Muscle of leg (tissue), 11 donors: ENCODE measurements around the gene CAMSAP2. TPM values are rescaled to one million over a fixed set of nuclear protein-coding genes. Genes with fewer than 3 reads are reported as not detected.
"Not testable (repeated sequence)": the region's sequence is repeated elsewhere in the genome, so short reads cannot be mapped to it uniquely, and the experiment has no call there.

Experiments
- DNase-seq: peaks from one replicate; pipeline ENCODE4 v3.0.0; 2013
- H3K27ac ChIP-seq: one replicate; pipeline ENCODE4 v1.5.1; 2013; ENCODE audit warnings: mild to moderate bottlenecking, low read length, control low read depth
- H3K27me3 ChIP-seq: one replicate; pipeline ENCODE4 v1.6.1; 2013; ENCODE audit warnings: low read length; ENCODE audit not compliant: control insufficient read depth, insufficient read depth
- H3K36me3 ChIP-seq: one replicate; pipeline ENCODE4 v1.6.1; 2013; ENCODE audit warnings: low read length; ENCODE audit not compliant: control insufficient read depth, insufficient read depth
- H3K4me1 ChIP-seq: one replicate; pipeline ENCODE4 v1.6.1; 2013; ENCODE audit warnings: low read length; ENCODE audit not compliant: control insufficient read depth, insufficient read depth
- H3K4me3 ChIP-seq: one replicate; pipeline ENCODE4 v1.5.1; 2013; ENCODE audit warnings: low read length, control low read depth
- H3K9me3 ChIP-seq: replicated peaks from 2 replicates; pipeline ENCODE4 v1.6.1; 2013; ENCODE audit warnings: low read depth, low read length; ENCODE audit not compliant: control insufficient read depth
- WGBS: methylation state at CpG from one replicate; pipeline ENCODE4 v1.1.5; 2013; ENCODE audit warnings: missing lambda C conversion rate; ENCODE audit not compliant: insufficient coverage; 5-methylcytosine and 5-hydroxymethylcytosine counted together
- polyA plus RNA-seq, 8 donors: library from polyadenylated mRNA; unstranded; fragments of 120-200 nt; gene quantifications; one replicate each; pipeline versions ENCODE4 v1.2.1 to v1.2.3, GENCODE V29; 2013; ENCODE audit warnings: inconsistent platforms in 1 of 8, low replicate concordance in 1 of 8; ENCODE audit not compliant: insufficient read length in 8 of 8, insufficient read depth in 1 of 8
- total RNA-seq: library from RNA; stranded (reverse); fragments of 120-200 nt; gene quantifications from one replicate; pipeline ENCODE4 v1.2.4, GENCODE V29; 2013

Gene CAMSAP2
- total and polyA plus RNA-seq, 9 donors, result 14.0 to 36.0 (median 18.9) TPM

GRCh38 chr1:200802865-200803512, 64.3 kb downstream of the CAMSAP2 start:
- no peaks in the 10 kb centered on the region for H3K9me3 ChIP-seq
- no peaks in the 10 kb centered on the region for H3K4me1 ChIP-seq
- no peaks in the 10 kb centered on the region for H3K27me3 ChIP-seq
- H3K27ac ChIP-seq, result no peak overlapping the region
- no peak overlapping the region for H3K4me3 ChIP-seq
- WGBS, result no CpG with 5 or more reads among the region's 2 CpGs
- peaks cover 2% of the 10 kb centered on the region for H3K36me3 ChIP-seq
- peak; percentile 81 for DNase-seq

GRCh38 chr1:200805719-200806118, 67.0 kb downstream of the CAMSAP2 start:
- no peaks in the 10 kb centered on the region for H3K27me3 ChIP-seq
- WGBS, result no CpG with 5 or more reads among the region's 3 CpGs
- no peak for DNase-seq

DNA sequence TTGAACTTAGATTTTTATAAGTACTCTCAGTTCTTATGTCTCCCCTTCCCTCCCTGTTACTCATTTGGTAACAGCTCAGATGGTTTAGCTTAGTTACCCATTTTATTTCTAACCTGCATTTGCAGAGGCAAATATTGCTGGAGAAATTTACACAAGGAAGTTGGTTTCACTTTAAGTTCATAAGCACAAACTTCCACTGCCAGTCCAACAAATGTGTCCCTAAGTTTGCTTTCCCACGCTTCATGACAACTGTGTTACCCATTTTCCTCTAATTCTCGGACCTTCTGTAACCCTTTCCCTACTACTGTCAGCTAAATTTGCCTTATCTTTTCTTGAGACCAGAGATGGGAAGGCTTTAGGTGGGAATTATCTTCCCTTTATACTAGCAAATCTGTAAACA, 70.2 kb downstream of the CAMSAP2 start:
- no peak overlapping the region for H3K4me3 ChIP-seq
- no CpG with 5 or more reads among the region's 2 CpGs for WGBS
- H3K4me1 ChIP-seq, result no peaks in the 10 kb centered on the region
- peaks cover 15% of the 10 kb centered on the region for H3K36me3 ChIP-seq
- no peaks in the 10 kb centered on the region for H3K27me3 ChIP-seq
- no peak for DNase-seq
- no peaks in the 10 kb centered on the region for H3K9me3 ChIP-seq
- H3K27ac ChIP-seq, result no peak overlapping the region

More at GRCh38 chr1:200805719-200806118, 67.0 kb downstream of the CAMSAP2 start:
- Histone ChIP-seq H3K4me1 (no peaks in the 10 kb centered on the region), H3K36me3 (peaks cover 11% of the 10 kb centered on the region), H3K27ac (no peak overlapping the region), H3K4me3 (no peak overlapping the region), H3K9me3 (no peaks in the 10 kb centered on the region)

DNA sequence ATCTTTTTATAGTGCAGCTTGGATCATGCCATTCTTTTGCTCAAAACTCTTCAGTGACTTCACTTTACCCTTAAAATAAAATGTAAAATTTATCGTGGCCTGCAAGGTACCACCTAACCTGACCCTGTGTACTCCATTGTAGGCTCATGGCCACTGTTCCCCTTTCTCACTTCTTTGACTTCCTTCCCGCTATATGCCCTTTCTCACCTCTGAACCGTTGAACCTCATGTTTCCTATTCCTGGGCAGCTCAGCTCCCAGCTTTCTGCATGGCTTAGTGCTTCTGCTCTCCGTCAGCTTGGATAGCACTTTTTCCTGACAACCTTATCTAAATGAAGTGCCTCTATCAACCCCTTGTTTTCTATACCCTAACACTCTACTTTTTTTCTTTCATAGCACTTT, 73.0 kb downstream of the CAMSAP2 start:
- H3K27ac ChIP-seq, result no peak overlapping the region
- no peaks in the 10 kb centered on the region for H3K4me1 ChIP-seq
- no peaks in the 10 kb centered on the region for H3K27me3 ChIP-seq
- no peak for DNase-seq
- 78% methylated on average over 4 of the region's 4 CpGs for WGBS
- peaks cover 17% of the 10 kb centered on the region for H3K36me3 ChIP-seq
- no peak overlapping the region for H3K4me3 ChIP-seq
- H3K9me3 ChIP-seq, result no peaks in the 10 kb centered on the region

GRCh38 chr1:200816624-200817224, 78.0 kb downstream of the CAMSAP2 start:
- WGBS, result no CpG with 5 or more reads among the region's 26 CpGs

GRCh38 chr1:200818248-200818647, 79.6 kb downstream of the CAMSAP2 start:
- H3K9me3 ChIP-seq, result no peaks in the 10 kb centered on the region
- H3K4me3 ChIP-seq, result no peak overlapping the region
- WGBS, result no CpG with 5 or more reads among the region's 1 CpG
- no peaks in the 10 kb centered on the region for H3K27me3 ChIP-seq
- no peaks in the 10 kb centered on the region for H3K4me1 ChIP-seq
- peaks cover 4% of the 10 kb centered on the region for H3K36me3 ChIP-seq
- no peak overlapping the region for H3K27ac ChIP-seq
- no peak for DNase-seq

More at GRCh38 chr1:200816624-200817224, 78.0 kb downstream of the CAMSAP2 start:
- H3K27me3 ChIP-seq, H3K36me3 ChIP-seq, H3K27ac ChIP-seq, H3K9me3 ChIP-seq, H3K4me3 ChIP-seq, DNase-seq, H3K4me1 ChIP-seq: not testable (repeated sequence)

GRCh38 chr1:200819726-200820125, 81.0 kb downstream of the CAMSAP2 start:
- Histone ChIP-seq H3K36me3 (peaks cover 4% of the 10 kb centered on the region), H3K4me3 (no peak overlapping the region), H3K4me1 (no peaks in the 10 kb centered on the region), H3K27ac (no peak overlapping the region), H3K9me3 (no peaks in the 10 kb centered on the region), H3K27me3 (no peaks in the 10 kb centered on the region)
- DNase-seq, result no peak
- 100% methylated on average over 1 of the region's 2 CpGs for WGBS

DNA sequence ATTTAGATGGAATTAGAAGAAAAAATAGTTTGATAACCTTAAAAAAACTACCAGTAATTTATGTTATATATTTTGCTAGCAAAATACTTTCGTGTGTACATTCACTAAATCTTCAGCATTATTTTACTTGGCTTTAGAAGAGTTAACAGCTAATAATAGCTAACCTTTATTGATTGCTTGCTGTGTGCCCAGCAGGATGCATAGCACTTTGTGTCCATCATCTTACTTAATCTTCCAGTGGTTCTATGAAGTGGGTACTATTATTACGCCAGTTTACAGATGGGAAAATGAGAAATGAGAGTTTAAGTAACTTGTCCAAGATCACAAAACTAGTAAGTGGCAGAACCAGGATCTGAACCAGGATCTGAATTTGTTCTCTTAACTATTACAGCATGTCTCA, 92.4 kb downstream of the CAMSAP2 start:
- no peak overlapping the region for H3K27ac ChIP-seq
- H3K9me3 ChIP-seq, result peaks cover under 1% of the 10 kb centered on the region
- no peak for DNase-seq
- H3K4me3 ChIP-seq, result no peak overlapping the region
- no CpG with 5 or more reads among the region's 2 CpGs for WGBS
- peaks cover 3% of the 10 kb centered on the region for H3K36me3 ChIP-seq
- H3K4me1 ChIP-seq, result no peaks in the 10 kb centered on the region
- H3K27me3 ChIP-seq, result no peaks in the 10 kb centered on the region

GRCh38 chr1:200834383-200834782, 95.7 kb downstream of the CAMSAP2 start:
- no peak for DNase-seq
- WGBS, result 95% methylated on average over 3 of the region's 5 CpGs
- peaks cover 14% of the 10 kb centered on the region for H3K9me3 ChIP-seq

DNA sequence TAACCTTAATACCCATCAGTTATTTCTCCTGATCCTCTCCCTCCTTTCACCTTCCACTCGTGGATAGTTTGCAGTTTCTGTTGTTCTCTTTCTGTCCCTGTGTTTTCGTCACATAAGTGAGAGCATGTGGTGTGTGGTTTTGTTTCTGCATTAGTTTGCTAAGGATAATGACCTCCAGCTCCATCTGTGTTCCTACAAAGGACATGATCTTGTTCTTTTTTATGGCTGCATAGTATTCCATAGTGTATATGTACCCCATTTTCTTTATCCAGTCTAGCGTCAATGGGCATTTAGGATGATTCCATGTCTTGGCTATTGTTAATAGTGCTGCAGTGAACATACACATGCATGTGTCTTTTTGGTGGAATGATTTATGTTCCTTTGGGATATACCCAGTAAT, 97.5 kb downstream of the CAMSAP2 start:
- H3K4me3 ChIP-seq, result no peak overlapping the region
- peaks cover 14% of the 10 kb centered on the region for H3K9me3 ChIP-seq
- H3K27ac ChIP-seq, result no peak overlapping the region
- H3K27me3 ChIP-seq, result no peaks in the 10 kb centered on the region
- no CpG with 5 or more reads among the region's 3 CpGs for WGBS
- no peak for DNase-seq
- H3K4me1 ChIP-seq, result no peaks in the 10 kb centered on the region
- peaks cover 3% of the 10 kb centered on the region for H3K36me3 ChIP-seq

More at GRCh38 chr1:200834383-200834782, 95.7 kb downstream of the CAMSAP2 start:
- Histone ChIP-seq H3K36me3 (peaks cover 3% of the 10 kb centered on the region), H3K27me3 (no peaks in the 10 kb centered on the region), H3K4me1 (no peaks in the 10 kb centered on the region), H3K4me3 (no peak overlapping the region), H3K27ac (no peak overlapping the region)
